Measurements from ENCODE around the gene LEFTY1.

LEFTY1 gene

GRCh38 chr1:225907341-225907740, 18.4 kb upstream of the LEFTY1 start:
- DNase-seq (ENCODE audit: low read depth): no peak
- no peak for TF ChIP-seq CTCF (conservative IDR thresholded peaks at IDR 0.05; ENCODE audit: low read depth, low read length)

GRCh38 chr1:225906467-225906866, 17.5 kb upstream of the LEFTY1 start:
- H3K4me3 ChIP-seq (ENCODE audit: low read length): no peak overlapping the region
- DNase-seq (ENCODE audit: low read depth): no peak
- no peak for TF ChIP-seq CTCF (conservative IDR thresholded peaks at IDR 0.05; ENCODE audit: low read depth, low read length)

More at GRCh38 chr1:225907341-225907740, 18.4 kb upstream of the LEFTY1 start:
- H3K4me3 ChIP-seq (ENCODE audit: low read length): no peak overlapping the region

- DNase-seq (ENCODE audit: low read depth): no peak
- no peak overlapping the region for H3K4me3 ChIP-seq (ENCODE audit: low read length)
- TF ChIP-seq CTCF (conservative IDR thresholded peaks at IDR 0.05; ENCODE audit: low read depth, low read length): no peak
These were observed 14.7 kb upstream of the LEFTY1 start for GRCh38 chr1:225903623-225904022.

- no peak for TF ChIP-seq CTCF (conservative IDR thresholded peaks at IDR 0.05; ENCODE audit: low read depth, low read length)
- no peak overlapping the region for H3K4me3 ChIP-seq (ENCODE audit: low read length)
- DNase-seq (ENCODE audit: low read depth): no peak
These were observed 10.3 kb upstream of the LEFTY1 start for GRCh38 chr1:225899044-225899925.

- H3K4me3 ChIP-seq (ENCODE audit: low read length): no peak overlapping the region
- DNase-seq (ENCODE audit: low read depth): no peak
- TF ChIP-seq CTCF (conservative IDR thresholded peaks at IDR 0.05; ENCODE audit: low read depth, low read length): no peak
These were observed 8.9 kb upstream of the LEFTY1 start for GRCh38 chr1:225897595-225898514.

- no peak overlapping the region for H3K4me3 ChIP-seq (ENCODE audit: low read length)
- TF ChIP-seq CTCF (conservative IDR thresholded peaks at IDR 0.05; ENCODE audit: low read depth, low read length): no peak
- no peak for DNase-seq (ENCODE audit: low read depth)
These were observed 8.1 kb upstream of the LEFTY1 start for GRCh38 chr1:225896937-225897549.
